ENCODE measurements around the gene TSNAX.

Gene TSNAX

GRCh38 chr1:231519166-231519565 lies 9.3 kb upstream of the TSNAX start:
- DNase-seq = no peak

- DNase-seq = no peak
Observed at GRCh38 chr1:231522038-231522437, 6.4 kb upstream of the TSNAX start.

DNA sequence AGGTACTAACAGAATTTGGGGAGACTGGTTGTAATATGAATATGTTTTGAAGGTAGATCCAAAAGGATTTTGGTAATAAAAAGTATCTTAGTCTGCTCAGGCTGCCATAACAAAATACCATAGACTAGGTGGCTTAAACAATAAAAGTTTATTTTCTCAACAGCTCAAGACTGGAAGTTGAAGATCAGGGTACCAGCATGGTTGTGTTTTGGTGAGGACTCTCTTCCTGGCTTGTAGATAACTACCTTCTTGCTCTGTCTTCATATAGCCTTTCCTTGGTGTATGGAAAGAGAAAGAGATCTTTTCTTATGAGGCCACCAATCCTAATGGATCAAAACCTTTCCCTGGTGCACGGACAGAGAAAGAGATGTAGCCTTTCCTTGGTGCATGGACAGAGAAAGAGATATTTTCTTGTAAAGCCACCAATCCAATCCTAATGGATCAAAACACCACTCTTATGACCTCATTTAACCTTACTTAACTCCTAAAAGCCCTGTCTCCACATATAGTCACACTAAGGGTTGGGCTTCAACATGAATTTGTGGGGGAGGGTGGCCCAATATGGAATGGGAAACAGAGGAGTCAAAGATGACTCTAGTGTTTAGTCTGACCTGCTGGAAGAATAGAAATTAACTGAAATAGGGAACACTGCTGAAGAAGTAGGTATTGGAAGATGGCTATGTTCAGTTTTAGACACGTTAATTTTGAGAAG lies 5.4 kb upstream of the TSNAX start:
- DNase-seq = no peak

- DNase-seq = no peak
Observed at GRCh38 chr1:231523816-231524215, 4.7 kb upstream of the TSNAX start.

DNA sequence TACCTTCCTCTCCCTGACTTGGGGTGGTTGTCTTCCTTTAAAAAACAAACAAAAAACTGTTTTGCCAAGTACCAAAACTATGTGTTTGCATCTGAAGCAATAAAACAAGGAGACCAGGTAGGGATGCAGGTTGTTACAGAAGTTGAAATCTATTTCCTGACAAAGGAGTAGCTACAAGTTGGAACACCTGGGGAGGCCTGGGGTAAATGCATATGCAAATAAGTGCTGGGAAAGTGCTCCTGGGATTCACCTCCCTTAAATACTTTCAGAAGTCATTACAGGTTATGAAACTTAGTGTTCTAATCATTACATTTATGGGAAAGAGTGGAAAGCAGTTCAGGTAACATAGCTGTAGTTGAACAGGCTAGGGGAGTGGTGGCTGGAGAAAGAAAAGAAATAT lies 1.9 kb upstream of the TSNAX start:
- DNase-seq = no peak

- DNase-seq = peak in 1 of 2 experiments; percentile 43
Observed at GRCh38 chr1:231527586-231528171, 790 bp upstream of the TSNAX start.

DNA sequence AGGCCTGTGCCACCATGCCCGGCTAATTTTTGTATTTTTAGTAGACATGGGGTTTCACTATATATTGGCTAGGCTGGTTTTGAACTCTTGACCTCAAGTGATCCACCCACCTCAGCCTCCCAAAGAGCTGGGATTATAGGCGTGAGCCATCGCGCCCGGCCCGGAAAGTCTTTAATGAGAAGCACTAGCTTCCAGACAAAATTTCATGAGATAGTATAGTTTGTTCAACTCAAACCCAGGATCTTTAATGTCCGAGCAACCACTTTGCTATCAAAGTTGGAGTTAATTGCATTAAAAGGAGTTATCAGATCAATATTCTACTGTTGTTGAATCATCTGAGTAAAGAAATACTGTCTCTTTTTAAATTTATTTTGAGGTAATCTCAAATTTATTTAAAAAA lies 4.8 kb downstream of the TSNAX start:
- DNase-seq = no peak

DNA sequence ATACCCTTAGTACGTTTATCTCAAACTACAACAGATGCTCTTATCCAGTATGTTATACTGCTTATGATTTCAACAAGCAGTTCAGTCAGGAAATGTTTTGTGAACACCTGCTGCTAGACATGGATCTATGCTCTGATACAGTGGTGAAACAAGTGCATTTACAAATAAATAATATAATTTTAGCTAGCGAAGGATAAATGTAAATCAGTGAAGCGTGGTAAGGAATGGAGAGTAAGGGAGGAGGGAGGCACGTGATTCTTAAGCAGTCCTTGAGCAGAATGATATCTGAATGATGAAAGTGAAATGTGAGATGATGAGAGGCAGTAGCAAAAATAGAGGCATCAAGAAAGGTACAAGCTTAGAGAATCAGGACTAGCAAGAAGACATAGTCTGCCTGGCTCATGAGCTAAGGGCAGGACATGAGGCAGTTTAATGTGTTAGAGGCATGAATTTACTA lies 6.3 kb downstream of the TSNAX start:
- DNase-seq = no peak

DNA sequence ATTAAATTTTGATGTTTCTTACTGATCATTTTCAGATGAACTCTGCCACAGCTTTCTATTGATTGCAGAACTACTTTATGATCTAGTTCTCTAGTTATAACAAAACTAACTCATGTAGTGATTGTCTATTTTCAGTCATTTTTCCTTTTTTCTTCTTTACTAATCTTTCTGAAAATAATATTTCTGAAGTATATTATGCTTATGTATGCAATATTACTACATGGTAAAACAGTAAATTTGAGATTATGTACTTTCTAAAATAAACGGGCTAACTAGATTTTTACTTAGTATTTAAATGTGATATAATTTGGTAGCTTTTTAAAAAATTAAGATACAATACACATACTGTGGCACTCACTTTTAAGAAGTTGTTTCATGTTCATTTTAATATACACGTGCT lies 7.6 kb downstream of the TSNAX start:
- DNase-seq = no peak

- DNase-seq = no peak
Observed at GRCh38 chr1:231540847-231541246, 12.4 kb downstream of the TSNAX start.

- DNase-seq = no peak
Observed at GRCh38 chr1:231541842-231542241, 13.4 kb downstream of the TSNAX start.

DNA sequence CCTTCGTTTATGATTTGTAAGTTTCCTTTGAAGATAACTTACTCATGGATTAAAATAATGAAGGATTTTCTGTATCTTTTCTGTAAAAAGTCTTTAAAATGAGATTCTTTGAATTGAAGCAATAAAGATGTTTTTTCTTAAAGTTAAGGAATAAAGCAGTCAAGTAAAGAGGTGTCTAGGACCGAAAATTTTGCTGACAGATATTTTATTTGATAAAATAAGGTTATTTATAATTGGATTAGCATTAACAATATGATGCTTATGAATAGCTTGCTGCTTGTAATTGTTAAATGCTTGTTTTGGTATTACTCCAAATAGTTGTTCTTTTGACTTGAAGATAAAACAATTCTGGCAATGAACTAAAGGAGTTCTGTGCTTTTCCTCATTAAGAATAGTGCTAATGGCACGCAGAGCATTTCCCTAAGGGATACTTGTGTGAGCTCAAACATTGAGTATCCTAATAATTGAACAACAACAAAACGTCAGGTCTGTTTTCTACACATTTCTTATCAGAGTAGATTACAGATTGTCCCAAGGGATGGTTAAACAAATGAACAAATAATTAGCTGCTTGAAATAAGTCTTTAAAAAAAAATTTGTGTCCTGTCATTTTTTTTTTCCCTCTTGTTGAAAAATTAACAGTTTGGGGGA lies 16.6 kb downstream of the TSNAX start:
- DNase-seq = no peak

- DNase-seq = no peak
Observed at GRCh38 chr1:231546693-231547092, 18.2 kb downstream of the TSNAX start.

- DNase-seq = no peak
Observed at GRCh38 chr1:231549733-231550447, 21.4 kb downstream of the TSNAX start.

GRCh38 chr1:231550448-231550781 lies 21.9 kb downstream of the TSNAX start:
- peak in 1 of 2 experiments; percentile 18 for DNase-seq

- DNase-seq = no peak
Observed at GRCh38 chr1:231553320-231553719, 24.9 kb downstream of the TSNAX start.

DNA sequence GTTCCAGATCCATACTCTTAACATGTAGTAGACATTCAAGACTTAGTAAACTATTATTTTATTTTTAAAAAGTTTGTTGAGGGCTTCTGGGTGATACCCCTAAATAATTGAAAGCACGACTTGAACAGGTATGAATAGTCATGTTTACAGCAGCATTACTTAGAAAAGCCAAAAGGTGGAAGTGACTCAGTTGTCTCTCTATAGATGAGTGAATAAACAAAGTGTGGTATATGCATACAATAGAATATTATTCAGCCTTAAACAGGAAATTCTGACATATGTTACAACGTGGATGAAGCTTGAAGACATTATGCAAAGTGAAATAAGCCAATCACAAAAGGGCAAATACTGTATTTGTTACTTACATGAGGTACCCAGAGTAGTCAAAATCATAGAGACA lies 26.5 kb downstream of the TSNAX start:
- no peak for DNase-seq

DNA sequence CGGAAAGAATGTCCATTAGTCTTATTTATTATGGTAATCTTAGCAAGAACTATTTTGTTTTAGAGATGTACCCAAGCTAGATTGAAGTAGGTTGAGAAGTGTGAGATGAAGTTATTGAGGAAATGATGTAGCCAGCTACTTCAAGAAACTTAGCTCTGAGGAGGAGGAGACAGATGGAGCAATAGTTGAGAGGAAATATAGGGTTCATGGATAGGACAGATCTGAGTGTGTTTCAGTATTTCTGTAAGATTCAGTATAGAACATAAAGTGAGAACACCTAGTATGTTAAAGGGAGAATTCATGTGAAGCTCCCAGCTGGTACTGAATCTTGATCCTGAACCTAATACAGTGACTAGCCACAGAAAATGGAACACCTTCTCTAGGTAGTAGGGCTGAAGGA lies 28.9 kb downstream of the TSNAX start:
- no peak for DNase-seq

GRCh38 chr1:231557898-231558707 lies 29.6 kb downstream of the TSNAX start:
- no peak for DNase-seq

GRCh38 chr1:231558708-231559185 lies 30.3 kb downstream of the TSNAX start:
- DNase-seq = no peak

- DNase-seq = no peak
Observed at GRCh38 chr1:231561647-231562383, 33.3 kb downstream of the TSNAX start.

GRCh38 chr1:231563247-231563646 lies 34.8 kb downstream of the TSNAX start:
- DNase-seq = no peak

Data from SHP77 (cell line).